Type B pancreatic cell (in vitro differentiated cells): ENCODE results near the gene MCIDAS. TPM values are rescaled to one million over a fixed set of nuclear protein-coding genes. Genes with fewer than 3 reads are reported as not detected.

ENCODE experiments used
- DNase-seq: peaks from one replicate; pipeline ENCODE4 v3.0.0; 2021; ENCODE audit warnings: mixed read lengths; ENCODE audit not compliant: unreplicated experiment; ENCODE audit errors: extremely low spot score
- H3K27ac Mint-ChIP-seq: 2 replicates; pipeline ENCODE4 v1.8.0; 2021; ENCODE audit warnings: mild to moderate bottlenecking, mixed read lengths
- H3K27me3 Mint-ChIP-seq: 2 replicates; pipeline ENCODE4 v1.8.0; 2021; ENCODE audit warnings: mixed read lengths
- H3K36me3 Mint-ChIP-seq: 2 replicates; pipeline ENCODE4 v1.8.0; 2021; ENCODE audit warnings: mixed read lengths
- H3K4me1 Mint-ChIP-seq: one replicate; pipeline ENCODE4 v1.8.0; 2021; ENCODE audit warnings: mixed read lengths; ENCODE audit not compliant: unreplicated experiment
- H3K4me3 Mint-ChIP-seq: 2 replicates; pipeline ENCODE4 v1.8.0; 2021; ENCODE audit warnings: mild to moderate bottlenecking, mixed read lengths
- H3K9me3 Mint-ChIP-seq: 2 replicates; pipeline ENCODE4 v1.8.0; 2021; ENCODE audit warnings: mixed read lengths
- total RNA-seq: library from RNA; stranded (reverse); gene quantifications from 2 replicates; pipeline ENCODE4 v1.2.1, GENCODE V29; 2021; ENCODE audit warnings: low replicate concordance
- TF ChIP-seq, protein P1 (sequence below): fragments of 200-600 bp; sonication (generic); conservative IDR thresholded peaks from 2 replicates; pipeline ENCODE4 v1.5.0; 2021; ENCODE audit warnings: antibody characterized with exemption, mild to moderate bottlenecking

MCIDAS gene
- total RNA-seq, 1 donor from 2014 or later = 0.36 TPM

DNA sequence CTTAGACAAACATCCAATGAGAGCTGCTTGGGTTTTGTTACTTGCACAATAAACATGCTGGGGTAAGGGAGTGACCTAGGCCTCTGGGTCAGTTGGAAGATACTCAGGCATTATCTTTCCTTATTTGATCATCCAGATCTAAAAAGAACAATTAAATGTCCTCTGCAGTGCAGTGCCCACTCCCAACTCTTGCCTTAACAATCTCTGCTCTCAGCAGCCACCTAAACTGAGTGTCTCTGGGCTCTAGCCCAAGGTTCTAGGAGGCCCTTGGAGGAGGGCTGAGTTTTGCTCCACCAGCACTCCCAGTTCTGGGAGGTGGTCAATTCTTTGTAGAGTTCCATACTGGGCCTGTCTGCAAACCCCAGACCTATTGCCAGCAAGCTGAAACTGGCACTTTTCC, 1.8 kb downstream of the MCIDAS start:
- Mint-ChIP-seq H3K36me3 (peaks cover 4% of the 10 kb centered on the region), H3K9me3 (no peaks in the 10 kb centered on the region), H3K4me1 (peaks cover 15% of the 10 kb centered on the region), H3K27me3 (peaks cover 91% of the 10 kb centered on the region), H3K27ac (no peak overlapping the region), H3K4me3 (peak overlapping the region; percentile 34)
- TF ChIP-seq, protein P1, sequence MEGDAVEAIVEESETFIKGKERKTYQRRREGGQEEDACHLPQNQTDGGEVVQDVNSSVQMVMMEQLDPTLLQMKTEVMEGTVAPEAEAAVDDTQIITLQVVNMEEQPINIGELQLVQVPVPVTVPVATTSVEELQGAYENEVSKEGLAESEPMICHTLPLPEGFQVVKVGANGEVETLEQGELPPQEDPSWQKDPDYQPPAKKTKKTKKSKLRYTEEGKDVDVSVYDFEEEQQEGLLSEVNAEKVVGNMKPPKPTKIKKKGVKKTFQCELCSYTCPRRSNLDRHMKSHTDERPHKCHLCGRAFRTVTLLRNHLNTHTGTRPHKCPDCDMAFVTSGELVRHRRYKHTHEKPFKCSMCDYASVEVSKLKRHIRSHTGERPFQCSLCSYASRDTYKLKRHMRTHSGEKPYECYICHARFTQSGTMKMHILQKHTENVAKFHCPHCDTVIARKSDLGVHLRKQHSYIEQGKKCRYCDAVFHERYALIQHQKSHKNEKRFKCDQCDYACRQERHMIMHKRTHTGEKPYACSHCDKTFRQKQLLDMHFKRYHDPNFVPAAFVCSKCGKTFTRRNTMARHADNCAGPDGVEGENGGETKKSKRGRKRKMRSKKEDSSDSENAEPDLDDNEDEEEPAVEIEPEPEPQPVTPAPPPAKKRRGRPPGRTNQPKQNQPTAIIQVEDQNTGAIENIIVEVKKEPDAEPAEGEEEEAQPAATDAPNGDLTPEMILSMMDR = no peak
- DNase-seq = no peak

DNA sequence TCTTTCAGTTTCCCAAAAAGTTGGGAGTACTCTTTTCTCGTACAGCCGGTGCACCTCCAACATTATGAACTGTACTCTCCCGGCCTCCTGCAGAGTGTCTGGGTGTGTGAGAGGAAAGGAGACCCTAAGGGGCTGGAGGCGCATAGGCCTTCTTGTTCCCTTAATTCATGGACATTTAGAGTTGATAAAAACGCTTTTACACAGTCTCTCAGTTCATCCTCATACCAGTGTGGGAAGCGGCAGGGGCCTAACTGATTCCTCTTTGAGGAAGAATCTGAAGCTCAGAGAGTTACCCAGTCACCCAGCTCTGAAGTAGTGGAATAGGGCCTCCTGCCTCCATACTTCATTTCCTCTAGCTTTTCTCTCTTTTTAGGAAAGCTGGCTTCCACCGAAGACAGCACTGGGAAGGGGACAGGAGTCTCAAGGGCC, 3.3 kb downstream of the MCIDAS start:
- TF ChIP-seq, protein P1 = no peak
- peak overlapping the region; percentile 68 for H3K4me3 Mint-ChIP-seq
- DNase-seq = no peak
- no peaks in the 10 kb centered on the region for H3K9me3 Mint-ChIP-seq
- H3K27ac Mint-ChIP-seq = no peak overlapping the region
- H3K36me3 Mint-ChIP-seq = peaks cover 4% of the 10 kb centered on the region
- H3K27me3 Mint-ChIP-seq = peaks cover 91% of the 10 kb centered on the region
- H3K4me1 Mint-ChIP-seq = peaks cover 19% of the 10 kb centered on the region

DNA sequence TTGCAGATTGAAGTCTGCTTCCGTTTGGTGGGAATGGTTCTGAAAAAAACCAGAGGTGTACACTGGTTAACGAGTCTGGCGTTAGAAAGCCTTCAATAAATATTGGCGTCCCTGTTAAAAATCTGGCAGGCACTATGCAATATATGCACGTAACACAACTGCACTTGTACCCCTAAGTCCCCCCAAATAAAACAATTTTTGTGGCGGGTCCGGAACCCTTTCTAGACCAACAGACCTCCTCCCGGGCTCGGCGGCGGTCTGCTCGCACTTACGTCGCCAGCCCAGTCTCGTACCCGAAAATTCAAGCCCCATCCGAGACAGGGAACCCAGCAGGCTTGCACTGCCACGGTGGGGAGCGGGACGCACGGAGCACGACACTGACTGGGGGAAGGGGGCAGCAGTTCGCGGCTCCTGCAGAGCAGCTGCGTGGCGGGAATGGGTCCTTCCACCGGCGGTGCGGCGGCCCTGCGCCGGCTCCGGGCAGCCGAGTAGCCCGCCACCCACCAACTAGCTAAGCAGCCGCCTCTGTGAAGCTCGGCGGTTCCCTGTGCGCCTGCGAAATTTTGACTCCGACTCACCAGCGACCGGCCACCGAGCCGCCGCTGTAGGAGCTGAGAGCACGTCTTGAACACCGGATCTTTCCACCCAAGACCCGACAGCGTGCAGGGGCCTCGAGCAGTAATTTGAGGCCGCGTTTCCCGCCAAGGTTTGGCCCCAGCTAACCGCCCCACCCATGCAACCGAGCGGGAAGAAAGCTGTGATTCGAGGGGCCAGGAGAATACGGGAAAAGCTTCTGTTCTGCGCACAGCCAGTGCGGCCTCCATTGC, 3.9 kb downstream of the MCIDAS start:
- TF ChIP-seq, protein P1 = no peak
- peak overlapping the region; percentile 73 for H3K4me3 Mint-ChIP-seq
- peaks cover 4% of the 10 kb centered on the region for H3K36me3 Mint-ChIP-seq
- H3K27ac Mint-ChIP-seq = peak overlapping the region; percentile 46
- peaks cover 91% of the 10 kb centered on the region for H3K27me3 Mint-ChIP-seq
- DNase-seq = no peak
- peaks cover 19% of the 10 kb centered on the region for H3K4me1 Mint-ChIP-seq
- H3K9me3 Mint-ChIP-seq = no peaks in the 10 kb centered on the region

DNA sequence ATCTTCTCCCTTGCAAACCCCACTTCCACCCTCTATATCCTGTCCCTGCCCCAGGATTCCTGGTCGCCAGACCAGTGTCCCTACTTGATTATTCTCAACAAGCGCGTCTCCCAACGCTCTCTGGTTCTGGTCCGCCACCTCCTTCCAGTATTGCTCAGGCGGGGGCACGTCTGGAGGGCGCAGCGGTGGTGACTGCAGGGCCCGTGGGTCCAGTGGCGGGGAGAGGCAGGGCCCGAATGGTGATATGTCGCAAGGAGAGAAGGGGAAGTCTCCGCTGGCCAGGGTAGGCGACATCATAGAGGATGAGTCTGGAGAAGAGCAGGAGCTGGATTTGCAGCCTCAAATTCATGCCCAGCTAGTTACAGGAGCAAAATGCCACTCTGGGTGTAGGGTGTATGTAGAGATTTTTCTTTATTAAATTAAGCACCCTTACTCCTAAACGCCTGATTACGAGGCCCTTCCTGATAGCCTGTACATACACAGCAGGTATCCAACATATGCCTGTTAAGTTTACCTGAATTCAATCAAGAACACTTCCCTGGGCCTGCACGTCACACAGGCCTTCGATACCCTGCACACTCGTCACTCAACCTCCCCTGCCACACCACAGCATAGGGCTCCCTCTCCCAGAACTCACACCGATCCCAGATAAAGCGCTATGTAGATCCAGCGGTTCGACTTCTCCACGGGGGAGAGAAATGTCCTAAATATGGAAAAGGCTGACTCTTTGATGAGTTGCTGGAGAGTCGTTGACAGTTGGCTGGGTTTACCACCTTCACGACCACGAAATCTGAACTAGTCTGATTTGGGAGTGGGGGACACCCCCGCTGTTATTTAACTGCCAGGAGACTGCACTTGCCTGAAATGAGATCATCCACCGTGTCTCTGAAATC, 4.8 kb downstream of the MCIDAS start:
- H3K27ac Mint-ChIP-seq = peak overlapping the region; percentile 46
- DNase-seq = no peak
- no peaks in the 10 kb centered on the region for H3K9me3 Mint-ChIP-seq

DNA sequence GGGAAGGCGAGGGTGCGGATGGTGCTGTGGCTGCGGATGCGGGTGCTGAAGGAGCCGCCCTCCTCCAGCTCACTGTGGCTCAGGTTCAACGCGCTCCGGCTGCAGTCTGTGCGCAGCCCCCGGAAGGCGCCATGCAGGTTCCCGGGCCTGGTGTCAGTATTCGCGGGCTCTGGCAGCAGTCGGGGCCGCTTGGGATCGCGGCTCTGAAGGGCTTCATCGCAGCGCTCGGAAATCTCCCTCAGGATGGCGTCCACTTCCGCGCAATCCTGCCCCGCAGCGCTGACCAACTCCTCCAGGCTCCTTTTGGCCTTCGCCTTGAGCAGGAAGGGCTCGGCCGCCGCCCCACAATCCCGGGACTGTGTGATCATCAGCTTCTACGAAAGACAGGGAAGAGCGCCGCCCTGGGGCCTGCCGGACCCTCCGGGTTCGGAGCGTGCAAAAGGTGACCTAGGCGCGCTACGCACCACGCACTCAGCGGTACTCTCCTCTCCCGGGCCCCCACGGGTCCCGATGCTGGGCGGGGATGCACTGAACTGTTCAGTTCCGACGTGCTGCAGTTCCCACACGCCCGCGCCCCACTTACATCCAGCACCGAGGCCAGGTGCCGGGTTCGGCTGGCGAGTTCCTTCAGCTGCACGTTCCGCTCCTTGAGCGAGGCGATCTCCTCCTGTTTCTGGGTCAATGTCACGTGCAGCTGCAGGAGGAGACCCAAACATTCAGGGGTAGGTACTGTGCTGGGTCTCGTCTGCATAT, 6.5 kb downstream of the MCIDAS start:
- H3K27me3 Mint-ChIP-seq = peaks cover 83% of the 10 kb centered on the region
- no peaks in the 10 kb centered on the region for H3K9me3 Mint-ChIP-seq
- H3K4me1 Mint-ChIP-seq = peaks cover 14% of the 10 kb centered on the region
- TF ChIP-seq, protein P1 = peak; percentile 22
- H3K27ac Mint-ChIP-seq = peak overlapping the region; percentile 67
- no peak for DNase-seq
- peaks cover 4% of the 10 kb centered on the region for H3K36me3 Mint-ChIP-seq
- peak overlapping the region; percentile 84 for H3K4me3 Mint-ChIP-seq

More for the DNA sequence above, 4.8 kb downstream of the MCIDAS start:
- TF ChIP-seq, protein P1 = no peak
- peak overlapping the region; percentile 73 for H3K4me3 Mint-ChIP-seq
- H3K4me1 Mint-ChIP-seq = peaks cover 14% of the 10 kb centered on the region
- peaks cover 4% of the 10 kb centered on the region for H3K36me3 Mint-ChIP-seq
- H3K27me3 Mint-ChIP-seq = peaks cover 86% of the 10 kb centered on the region
